DMS79 (cell line): Measurements from ENCODE around the gene ZBTB7C.

ENCODE experiments used
- DNase-seq: peaks from one replicate; lab custom pipeline; 2025; lab: John Stamatoyannopoulos, UW

The ZBTB7C gene

DNA sequence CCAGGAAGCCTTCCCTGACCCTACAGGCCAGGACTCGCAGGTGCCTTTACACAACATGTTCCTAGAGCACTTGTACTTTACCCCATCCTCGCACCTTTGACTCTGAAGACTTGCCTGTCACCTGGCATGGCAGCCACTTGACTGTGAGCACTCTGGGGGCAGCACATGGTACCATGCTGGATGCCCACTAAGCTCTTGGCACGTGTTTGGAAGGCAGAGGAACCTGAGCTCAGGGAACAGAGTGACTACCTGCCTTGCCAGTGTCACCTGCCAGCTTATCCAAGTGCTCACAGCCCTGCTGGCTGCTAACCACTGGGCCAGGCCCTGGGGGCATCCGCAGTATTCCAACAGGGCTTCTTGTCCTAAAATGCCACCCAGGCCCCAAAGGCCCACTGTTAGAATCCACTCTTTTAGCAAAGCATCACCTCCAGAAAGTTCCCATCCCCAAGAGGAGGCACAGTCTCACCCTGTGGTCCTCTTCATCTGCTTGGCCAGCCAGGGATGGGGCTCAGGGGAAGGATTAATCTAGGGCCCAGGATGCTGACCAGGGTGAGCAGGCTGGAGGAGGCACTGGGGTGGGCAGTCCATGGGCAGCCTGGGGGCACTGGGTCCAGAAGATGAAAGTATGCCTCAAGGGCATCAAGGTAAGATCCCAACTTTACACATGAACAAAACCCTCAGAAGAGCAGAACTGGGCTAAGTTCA is 57.0 kb downstream of the ZBTB7C start:
- DNase-seq, result no peak

DNA sequence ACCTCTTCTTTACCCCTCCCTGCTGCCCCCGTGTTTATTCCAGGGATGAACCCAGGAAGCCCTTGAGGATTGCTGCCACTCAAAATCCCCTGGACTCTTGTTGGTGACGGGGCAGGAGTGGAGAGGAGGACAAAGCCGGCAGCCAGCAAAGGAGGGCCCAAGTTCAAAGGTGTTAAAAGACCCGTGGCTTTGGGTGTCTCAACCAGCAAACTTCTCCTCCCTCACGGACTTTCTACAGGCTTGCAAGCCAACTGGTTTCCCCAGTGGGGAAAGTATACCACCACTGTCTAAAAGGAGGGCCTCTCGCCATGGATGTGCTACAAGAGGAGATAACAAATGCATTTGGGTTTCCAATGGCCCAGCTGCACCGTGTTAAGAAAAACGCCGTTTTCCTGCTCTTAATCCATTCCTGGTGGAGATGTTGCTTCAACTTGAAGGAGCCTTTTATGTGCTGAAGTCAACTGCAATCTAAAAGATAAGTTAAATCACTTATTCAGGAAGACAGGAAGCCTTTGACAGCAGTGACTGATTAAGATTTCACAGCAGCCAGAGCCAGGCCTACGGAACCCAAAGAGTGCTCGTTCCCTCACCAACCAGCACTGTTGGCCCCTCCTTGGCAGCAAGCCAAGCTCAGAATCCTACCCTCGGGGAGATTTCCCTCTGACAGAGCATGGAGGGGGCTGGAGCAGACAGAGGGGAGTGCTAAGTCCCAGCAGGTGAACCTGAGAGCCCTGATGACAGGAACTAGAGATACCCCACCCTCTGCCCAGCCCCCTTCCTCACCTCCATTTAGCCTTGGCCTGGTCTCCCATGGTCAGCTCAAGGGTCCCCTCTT is 57.8 kb downstream of the ZBTB7C start:
- no peak for DNase-seq

DNA sequence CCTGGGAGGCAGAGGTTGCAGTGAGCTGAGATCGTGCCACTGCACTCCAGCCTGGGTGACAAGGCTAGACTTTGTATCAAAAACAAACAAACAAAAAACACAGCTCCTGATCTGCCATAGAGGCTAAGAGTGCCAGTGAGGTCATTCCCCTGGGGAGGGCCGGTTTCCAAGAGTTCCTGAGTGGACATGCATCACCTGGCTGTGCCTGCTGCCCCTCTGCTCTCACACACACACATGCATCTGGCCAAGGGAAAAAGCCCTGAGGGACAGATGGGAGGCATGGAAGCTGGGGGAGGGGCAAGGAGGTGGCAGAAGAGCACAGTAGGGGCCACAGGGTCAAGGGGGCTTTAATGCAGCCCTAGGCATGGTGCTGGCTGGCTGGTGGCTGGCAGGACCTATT is 60.4 kb downstream of the ZBTB7C start:
- DNase-seq, result peak; percentile 73

DNA sequence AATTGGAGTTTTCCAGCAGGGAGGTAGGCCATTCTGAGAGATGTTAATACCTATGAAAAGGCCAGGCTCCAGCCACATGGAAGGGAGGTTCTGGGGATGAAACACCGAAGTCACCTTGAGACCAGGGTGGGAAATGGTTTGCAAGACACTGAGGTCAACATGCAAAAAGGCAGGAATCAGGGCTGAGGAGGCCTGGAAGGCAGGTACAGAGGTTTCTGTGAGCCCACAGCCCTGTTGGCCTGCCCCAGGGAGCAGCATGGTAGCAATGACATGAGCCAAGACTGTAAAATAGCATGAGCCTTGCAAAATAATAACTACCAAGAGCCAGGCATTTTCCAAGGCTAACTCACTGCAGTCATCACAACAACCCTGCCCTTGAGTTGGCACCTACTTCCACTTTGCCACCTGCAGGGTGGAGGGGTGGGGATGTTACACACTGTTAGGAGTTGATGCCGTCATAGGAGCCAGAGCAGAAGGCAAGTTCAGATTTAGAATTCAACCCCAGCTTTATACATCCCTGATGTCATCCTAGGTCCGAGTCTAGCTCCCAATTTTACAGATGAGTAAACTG is 61.3 kb downstream of the ZBTB7C start:
- DNase-seq, result no peak

DNA sequence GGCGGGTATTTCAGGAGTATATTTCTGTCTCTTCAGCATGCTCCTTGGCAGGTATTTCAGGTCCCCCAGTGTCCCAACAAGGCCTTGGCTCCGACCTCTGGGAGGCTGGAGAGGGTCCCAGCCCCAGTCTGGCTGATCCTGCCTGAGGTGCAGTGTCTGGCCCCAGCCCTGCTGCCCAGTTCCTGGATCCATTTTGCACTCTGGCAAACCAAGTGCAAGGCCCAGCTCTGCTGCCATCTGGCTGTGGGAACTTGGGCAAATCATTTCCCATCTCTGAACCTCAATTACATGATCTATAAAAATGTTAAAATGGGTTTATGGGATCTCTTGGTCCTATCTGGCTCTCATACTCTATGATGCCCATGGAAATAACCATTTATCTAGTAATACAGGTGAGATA is 63.6 kb downstream of the ZBTB7C start:
- DNase-seq, result no peak

DNA sequence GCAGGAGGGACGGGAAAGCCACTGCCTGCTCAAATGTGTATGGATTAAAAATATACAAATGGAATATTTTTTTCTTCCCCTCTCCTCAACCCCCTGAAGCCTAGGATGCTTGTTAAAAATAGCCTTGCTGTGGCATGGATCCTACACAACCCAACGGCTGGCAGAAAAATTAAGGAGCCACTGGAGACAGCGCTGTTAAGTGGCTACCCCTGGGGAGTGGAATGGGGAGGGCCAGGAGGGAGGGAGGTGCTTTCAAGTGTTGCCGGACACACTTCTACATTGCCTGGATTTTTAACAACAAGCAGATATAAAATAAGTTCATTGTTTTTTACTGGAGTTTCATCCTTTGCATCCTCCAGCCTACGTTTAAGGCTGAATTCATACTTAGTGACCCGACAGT is 66.6 kb downstream of the ZBTB7C start:
- peak; percentile 63 for DNase-seq

DNA sequence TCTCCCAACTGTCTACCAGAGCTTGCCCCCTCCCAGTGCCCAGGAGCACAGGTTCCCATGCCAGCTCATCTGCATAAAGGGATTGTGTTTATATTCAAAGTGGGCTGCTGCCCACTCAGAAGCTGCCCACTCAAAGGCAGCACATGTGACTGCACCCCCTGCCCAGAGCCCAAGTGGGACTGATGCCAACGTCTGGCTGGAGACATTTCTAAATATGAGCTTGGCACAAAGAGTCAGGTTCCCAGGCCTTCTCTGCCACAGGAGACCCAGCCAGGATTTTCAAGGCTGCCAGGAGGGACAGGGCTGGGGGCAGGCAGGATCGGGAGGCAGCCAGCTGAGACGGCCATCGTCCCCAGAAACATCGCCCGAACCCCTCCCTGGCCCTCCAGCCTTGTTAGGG is 67.1 kb downstream of the ZBTB7C start:
- DNase-seq, result peak; percentile 87

DNA sequence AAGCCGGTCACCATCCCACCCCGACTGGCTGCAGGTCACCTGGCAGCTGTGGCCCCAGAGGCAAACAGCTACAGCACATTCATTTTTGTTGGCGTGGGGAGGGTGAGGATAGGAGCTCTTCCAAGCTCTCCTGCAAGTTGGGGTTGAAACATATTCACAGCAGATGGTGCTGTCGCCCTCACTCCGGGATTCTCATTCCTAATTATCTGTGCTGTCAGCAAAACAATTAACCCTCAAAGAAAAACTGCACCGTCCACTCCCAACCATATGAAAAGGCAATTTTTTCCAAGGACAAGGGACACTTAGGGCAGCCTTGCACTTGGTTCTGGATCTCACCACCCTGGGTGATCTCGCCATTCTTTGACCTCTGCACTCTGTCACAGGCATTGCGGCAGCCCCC is 68.6 kb downstream of the ZBTB7C start:
- DNase-seq, result peak; percentile 75

DNA sequence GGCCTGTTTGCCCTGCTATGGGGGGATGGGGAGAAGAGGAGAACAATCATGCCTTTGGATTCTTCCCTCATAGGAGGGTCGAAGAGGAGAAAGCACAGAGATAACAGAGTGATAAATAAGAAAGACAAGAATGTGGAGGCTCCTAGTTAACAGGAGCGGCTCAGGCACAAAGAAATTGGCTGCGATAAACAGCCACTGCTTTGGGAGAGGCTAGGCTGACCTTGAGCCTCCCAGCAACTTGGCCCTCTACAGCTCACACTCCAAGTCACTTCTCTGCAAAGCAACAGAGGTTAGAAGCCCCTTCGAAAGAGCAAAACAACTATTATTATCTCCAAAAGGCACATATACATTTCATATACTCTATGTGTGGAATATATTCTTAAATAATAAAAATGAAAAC is 69.5 kb downstream of the ZBTB7C start:
- DNase-seq, result no peak

DNA sequence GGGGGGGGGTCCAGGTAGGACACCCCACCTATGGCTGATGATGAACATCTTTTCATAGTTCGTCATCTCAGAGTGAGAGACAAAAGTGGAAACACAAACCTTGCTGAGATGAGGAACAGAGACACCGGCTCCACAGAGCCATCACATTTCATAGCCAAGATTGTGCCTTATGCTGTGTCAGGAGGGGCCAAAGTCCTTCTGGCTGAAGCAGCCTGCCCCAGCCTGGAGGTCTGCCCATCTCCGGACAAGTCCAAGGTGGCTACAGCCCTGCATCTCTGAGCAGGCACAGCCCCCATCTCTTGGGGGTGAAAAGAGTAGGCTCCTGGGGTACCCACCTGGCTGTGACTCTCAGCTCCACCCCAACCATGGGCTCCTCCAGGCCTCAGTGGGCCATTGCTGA is 70.3 kb downstream of the ZBTB7C start:
- no peak for DNase-seq

DNA sequence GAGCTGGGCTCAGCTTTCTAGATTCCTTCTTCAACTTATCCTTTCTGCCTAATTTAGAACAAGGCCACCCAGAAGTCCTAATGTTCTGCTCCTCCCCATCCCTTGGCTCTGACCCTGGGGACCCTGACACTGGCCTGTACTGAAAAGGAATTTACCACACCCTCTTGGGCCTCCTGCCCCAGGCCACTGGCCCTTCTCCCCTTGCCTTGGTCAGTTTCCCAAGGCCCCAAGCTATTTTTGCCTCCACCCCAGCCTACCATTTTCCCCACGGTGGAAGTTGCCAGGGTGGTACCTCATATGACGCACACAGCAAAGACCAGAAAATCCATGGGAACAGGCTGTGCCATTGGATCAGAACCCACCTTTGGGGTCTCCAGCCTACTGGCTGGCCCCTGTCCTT is 72.1 kb downstream of the ZBTB7C start:
- no peak for DNase-seq

DNA sequence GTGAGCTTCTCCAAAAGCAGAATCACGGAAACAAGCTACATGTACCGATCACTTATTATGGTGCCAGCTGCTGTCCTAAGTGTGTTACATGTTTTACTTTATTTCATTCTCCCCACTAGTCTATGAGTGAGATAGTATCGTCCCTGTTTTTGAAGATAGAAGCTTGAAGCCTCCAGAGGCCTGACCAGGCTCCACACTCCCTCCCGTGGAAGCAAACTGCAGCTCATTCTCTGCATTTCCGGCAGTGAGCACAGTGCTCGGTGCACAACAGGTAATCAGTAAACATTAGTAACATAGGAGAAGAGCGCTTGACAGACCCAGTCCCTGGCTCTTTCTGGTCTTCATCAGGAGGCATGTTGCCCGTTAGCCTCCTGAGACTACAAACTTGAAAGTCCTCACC is 72.9 kb downstream of the ZBTB7C start:
- DNase-seq, result no peak

DNA sequence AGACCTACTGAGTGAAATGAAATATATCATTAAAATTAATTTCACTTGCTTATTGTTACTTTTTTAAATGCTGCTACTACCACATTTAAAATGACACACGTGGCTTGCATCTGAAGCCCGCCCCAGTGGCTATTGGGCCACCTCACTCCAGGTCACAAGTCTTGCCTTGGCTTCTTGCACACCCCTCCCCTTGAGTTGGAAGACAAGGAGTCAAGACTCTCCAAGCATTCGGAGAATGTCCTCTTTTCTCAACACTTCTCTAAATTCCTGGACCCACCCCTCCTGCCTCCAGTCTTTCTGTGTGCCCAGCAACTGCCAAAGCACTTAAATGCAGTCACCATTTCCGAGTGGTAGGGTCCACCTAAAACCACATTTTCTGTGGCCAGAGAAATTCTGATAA is 73.4 kb downstream of the ZBTB7C start:
- DNase-seq, result no peak

DNA sequence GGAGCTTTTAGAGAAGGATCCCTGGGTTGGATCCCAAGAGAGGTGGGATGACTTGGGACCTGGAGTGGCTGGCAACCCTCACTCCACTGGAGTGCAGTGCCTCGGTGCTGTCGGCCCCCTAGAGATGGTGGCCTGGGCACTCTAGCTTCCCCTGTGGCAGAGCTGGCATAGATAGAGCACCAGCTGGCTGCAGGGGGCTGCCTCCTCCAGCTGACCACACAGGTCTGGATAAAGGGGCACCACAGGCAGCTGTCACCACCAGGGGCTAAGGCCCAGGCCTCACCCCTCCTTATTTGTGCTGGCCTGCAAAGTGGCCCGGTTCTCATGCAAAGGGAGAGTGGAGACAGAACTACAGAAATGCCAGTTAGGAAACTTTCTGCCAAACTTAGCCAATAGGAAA is 74.3 kb downstream of the ZBTB7C start:
- no peak for DNase-seq

DNA sequence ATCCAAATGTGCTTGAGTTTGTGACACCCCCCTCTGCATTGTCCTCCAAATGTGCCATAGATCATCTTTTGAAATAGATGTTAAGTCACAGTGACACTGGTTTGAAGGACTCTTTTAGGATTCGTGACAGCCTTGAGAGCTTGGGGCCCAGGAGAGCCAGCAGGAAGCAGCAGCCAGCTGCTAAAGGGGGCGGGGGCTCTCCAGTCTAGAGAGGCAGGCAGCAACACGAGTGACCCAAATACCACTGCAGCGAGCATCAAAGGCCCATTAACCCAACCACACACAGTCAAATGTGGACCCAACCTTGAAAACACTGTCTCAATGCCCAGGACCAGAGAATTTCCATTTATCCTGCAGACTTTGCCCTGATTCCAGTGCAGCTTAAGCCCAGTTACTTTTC is 75.6 kb downstream of the ZBTB7C start:
- DNase-seq, result peak; percentile 66

DNA sequence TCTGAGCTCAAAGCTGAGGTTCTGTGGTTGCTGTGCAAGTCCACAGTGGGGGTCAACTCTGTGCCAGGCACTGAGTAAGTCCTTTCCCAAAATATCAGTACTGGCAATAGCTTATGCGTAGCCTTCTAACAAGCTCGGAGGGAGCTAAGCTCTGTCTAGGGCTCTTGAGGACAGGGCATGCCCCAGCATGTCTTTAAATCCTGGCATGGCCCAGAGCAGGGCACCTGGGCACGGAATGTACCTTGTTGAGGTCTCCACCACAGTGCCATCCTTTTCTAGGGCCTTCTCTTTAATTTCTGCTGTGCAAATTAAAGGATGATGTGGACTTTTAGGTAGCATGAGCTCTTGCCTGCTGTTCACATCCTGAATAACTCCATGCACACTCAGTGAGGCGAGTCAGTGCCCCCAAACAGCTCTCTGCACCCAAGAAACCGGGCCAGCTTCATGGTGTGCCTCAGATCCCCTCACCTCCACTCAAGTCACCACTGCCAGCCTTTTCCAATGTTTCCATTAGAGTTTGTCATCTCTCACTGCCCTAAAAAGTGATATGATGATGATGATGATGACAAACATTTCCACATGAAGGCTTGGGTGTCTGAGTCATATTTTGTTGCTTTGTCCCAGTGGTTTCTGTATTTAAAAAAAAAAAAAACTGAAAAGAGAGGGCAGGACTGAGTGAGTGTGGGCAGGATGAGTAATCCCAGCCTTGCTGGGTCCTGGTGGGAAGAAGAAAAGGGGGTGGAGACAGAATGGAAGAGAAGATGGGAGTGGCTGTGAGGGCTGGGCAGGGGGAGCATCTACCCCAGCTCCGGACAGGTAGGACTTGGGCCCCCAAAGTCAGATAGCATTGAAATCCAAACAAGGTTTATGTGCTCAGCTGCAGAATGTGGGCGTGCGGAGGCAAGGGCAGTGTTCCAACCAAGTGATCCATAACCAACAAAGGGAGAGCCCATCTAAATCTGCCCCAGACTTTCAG is 78.9 kb downstream of the ZBTB7C start:
- peak; percentile 92 for DNase-seq

DNA sequence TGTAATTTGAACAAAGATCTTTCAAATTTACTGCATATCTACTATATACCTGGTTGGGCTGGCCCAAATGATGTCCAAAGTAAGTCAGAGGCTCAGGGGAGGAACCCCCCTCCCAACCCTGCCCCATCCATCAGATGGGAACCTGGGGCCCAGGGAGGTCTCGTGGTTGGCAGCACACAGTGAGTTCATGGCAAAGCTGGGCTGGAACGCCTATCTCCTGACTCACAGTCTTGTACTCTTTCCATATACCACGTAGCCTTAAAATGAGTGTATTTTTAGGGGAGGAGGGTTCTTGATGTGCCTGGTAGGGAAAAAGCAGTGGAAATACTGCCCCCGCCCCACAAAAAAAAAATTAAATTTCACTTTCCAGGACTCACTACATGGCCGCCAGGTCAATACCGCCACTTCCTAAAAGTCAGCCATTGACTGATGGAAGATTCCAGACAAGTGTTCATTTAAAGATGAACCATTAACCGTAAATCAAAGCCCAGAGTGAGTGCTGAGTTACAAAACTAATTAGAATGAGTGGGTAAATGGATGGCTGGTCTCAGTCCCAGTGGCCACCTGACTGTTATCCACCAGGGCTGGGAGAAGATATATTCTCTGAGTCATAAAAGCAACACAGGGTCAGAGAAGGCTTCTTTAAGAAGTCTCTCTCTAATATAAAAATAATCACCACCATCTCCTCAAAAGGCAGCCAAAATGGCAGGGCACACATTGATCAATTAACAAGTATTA is 80.5 kb downstream of the ZBTB7C start:
- no peak for DNase-seq

DNA sequence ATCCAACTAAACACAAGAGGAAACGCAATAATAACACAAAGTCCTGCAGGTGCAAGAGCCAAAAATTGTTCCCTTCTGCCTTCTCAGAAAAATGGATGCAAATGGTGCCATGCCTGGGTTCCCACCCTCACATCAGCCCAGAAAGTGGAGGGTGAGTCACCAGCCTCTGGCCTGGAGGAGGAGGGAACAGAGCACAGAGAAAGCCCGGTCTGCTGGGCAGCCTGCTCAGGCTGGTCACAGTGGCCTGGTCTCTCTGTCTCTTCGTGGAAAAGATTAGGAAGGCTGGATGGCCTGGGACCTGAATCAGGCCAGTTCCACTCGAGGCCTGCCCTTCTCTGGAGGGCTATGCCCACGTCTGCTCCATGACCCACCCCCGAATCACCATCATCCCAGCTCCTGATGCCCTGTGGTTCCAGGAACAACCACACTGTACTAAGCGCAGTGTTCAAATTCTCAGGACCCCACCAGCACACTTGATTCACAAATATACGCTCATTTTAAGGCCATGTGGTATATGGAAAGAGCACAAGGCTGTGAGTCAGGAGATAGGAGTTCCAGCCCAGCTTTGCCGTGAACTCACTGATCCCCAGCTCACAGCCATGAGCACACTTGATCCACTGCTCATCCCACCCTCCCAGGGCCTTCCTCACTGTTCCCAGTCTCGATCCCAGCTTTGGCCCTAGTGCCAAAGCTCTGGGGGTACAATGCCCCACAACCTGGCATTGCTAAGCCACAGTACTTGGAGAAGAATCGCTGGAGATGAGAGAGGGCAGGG is 82.1 kb downstream of the ZBTB7C start:
- no peak for DNase-seq

DNA sequence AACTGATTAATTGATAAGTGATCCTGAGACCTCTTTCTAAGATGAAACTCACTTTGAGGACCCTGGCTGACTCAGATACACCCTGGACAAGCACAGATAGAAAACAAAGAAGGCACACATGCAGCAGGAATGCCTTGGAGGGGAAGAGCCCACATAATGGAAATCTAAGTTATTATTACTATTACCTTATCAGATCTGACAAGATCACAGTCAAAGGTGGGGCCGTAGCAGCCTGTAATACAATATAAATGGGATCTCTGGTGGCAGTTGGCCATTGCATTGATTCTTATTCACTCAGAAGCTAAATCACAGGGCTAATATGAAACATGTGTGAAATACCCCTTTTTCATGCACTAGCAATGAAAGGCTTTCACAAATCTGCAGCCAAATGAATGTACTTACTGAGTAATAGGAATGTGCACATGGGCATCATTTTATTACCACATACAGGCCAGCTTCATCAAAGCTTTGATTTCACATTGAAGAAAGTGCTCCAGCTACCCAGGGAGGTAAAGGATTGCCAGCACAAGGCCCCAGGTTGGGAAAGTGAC is 84.0 kb downstream of the ZBTB7C start:
- DNase-seq, result no peak

DNA sequence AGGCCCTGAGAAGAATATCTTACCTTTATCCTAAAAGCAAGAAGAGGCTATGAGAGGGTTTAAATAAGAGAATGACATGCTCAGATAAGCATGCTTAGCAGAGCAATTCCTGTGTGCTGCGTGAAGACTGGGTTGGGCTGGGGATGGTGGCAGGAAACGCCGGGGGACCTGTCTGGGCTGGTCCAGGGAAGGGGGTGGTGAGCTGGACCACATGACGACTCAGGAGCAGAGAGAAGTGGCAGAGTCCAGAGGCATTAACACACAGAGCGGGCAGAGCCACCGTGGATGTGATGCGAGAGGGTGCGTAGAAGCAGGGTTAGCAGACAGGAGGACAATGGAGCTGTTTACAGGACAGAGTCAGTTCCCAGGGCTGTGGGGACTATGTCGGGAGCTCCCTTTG is 84.5 kb downstream of the ZBTB7C start:
- DNase-seq, result peak; percentile 62
